IPS-15b (cell line): ENCODE data around the gene GLI3.

Experiments
- H3K27me3 ChIP-seq: one replicate; pipeline ENCODE4 v1.6.1; 2013; ENCODE audit warnings: low read length; ENCODE audit not compliant: control insufficient read depth, insufficient read depth
- H3K36me3 ChIP-seq: one replicate; pipeline ENCODE4 v1.6.1; 2013; ENCODE audit warnings: low read length; ENCODE audit not compliant: control insufficient read depth, insufficient read depth
- H3K4me1 ChIP-seq: one replicate; pipeline ENCODE4 v1.6.1; 2013; ENCODE audit warnings: mild to moderate bottlenecking, low read length; ENCODE audit not compliant: control insufficient read depth, insufficient read depth
- H3K4me3 ChIP-seq: one replicate; pipeline ENCODE4 v1.5.1; 2013; ENCODE audit warnings: low read depth, low read length
- H3K9ac ChIP-seq: one replicate; pipeline ENCODE4 v1.6.1; 2013; ENCODE audit warnings: low read depth, mild to moderate bottlenecking, low read length
- H3K9me3 ChIP-seq: one replicate; pipeline ENCODE4 v1.6.1; 2013; ENCODE audit warnings: mild to moderate bottlenecking, low read length; ENCODE audit not compliant: control insufficient read depth, insufficient read depth

GLI3 gene

DNA sequence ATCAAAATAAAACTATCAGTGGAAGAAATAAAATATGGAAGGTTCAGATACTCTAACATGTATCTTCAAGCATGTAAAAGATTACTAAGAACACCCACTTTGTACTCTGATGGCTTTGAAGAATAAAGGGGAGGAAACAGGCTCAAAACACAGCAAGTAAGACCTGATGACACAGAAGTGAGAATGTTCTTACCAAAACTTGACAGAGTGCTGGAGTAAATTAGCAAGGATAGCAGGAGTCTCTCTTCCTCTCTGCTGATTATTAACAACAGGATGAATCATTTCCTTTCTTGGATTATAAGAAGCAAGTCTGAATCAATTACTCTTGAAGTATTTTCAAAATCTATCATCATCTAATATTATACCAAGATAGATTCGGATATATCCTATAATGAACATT is 47.5 kb downstream of the GLI3 start:
- H3K36me3 ChIP-seq, result no peaks in the 10 kb centered on the region
- peaks cover 8% of the 10 kb centered on the region for H3K4me1 ChIP-seq
- no peak overlapping the region for H3K9ac ChIP-seq
- no peaks in the 10 kb centered on the region for H3K27me3 ChIP-seq
- no peak overlapping the region for H3K4me3 ChIP-seq
- H3K9me3 ChIP-seq, result no peaks in the 10 kb centered on the region

DNA sequence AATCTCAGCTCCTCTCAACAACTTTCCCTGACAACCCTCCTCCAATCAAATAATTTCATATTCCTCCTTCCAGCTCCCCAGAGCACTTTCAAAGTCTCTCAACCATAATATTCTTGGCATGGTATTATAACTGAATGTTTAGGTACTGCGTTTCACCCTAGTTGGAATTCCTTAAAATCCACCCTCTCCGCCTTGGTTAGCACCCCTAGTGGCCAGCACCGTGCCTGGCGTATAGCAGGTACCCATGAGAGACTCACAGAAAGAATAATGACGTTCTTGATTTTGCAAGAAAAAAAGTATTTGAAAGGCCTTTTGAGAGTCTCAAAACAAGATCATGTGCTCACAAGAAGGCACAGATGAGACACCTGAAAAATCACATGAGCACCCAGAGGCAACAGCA is 50.9 kb downstream of the GLI3 start:
- Histone ChIP-seq H3K9ac (no peak overlapping the region), H3K36me3 (no peaks in the 10 kb centered on the region), H3K4me1 (no peaks in the 10 kb centered on the region), H3K27me3 (no peaks in the 10 kb centered on the region), H3K4me3 (no peak overlapping the region), H3K9me3 (no peaks in the 10 kb centered on the region)

DNA sequence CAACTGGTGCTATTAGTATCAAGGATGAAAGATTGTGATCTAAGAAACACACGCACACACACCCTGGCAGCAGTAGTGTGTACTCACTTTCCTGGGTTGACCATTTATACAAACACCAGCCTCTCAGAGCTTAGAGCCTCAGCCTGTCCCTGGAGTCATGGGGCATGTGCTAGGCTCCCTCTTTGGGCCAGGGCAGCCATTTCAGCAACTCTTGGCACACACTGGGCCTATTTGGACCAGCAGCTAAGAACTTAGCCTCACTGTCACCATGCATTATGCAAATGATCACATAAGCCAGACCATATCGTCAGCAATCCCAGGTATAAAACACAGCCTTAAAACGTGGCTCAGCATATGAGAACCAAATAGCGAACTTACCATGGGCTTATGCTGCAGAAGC is 51.3 kb downstream of the GLI3 start:
- Histone ChIP-seq H3K9ac (no peak overlapping the region), H3K4me1 (no peaks in the 10 kb centered on the region)

DNA sequence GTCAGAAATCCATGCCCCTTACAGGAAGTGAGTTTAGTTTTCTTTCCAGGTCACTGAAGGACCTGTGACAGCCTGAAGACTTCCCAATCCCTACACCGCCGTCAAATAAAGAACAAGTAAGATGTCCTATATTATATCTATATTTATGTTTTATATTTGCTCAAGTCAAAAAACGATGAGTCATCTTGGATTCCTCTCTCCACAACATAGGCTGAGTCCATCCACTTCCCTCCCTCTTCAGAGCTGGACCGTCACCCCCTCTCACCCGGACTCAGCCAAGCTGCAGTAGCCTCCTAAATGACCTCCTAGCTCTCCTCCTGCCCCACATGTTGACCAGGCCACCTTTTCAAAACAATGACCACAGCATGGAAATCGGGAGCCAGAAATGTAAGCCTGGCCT is 53.5 kb downstream of the GLI3 start:
- Histone ChIP-seq H3K4me1 (no peaks in the 10 kb centered on the region), H3K9me3 (no peaks in the 10 kb centered on the region), H3K9ac (no peak overlapping the region), H3K4me3 (no peak overlapping the region), H3K36me3 (peaks cover 6% of the 10 kb centered on the region), H3K27me3 (no peaks in the 10 kb centered on the region)

More for the DNA sequence above, 51.3 kb downstream of the GLI3 start:
- no peak overlapping the region for H3K4me3 ChIP-seq
- H3K9me3 ChIP-seq, result no peaks in the 10 kb centered on the region
- no peaks in the 10 kb centered on the region for H3K36me3 ChIP-seq
- no peaks in the 10 kb centered on the region for H3K27me3 ChIP-seq

DNA sequence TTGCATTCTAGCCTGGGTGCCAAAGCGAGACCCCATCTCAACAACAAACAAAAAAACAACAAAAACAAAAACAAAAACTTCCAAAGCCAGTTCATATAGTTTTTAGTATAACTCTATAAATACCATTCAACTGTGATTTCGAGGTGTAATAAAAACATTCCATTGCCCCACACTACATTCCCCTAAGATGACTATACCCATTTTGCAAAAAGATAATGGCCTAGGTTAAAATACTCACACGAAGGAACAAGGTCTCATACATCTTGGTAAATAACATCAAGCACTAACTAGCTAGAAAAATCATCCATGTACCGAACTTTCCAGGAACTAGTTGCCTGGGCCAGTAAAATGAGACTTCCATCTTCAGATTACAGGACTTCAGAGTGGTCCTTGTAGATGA is 55.4 kb downstream of the GLI3 start:
- H3K4me3 ChIP-seq, result no peak overlapping the region
- no peaks in the 10 kb centered on the region for H3K27me3 ChIP-seq
- no peaks in the 10 kb centered on the region for H3K4me1 ChIP-seq
- H3K9ac ChIP-seq, result no peak overlapping the region
- peaks cover 6% of the 10 kb centered on the region for H3K36me3 ChIP-seq
- H3K9me3 ChIP-seq, result no peaks in the 10 kb centered on the region

DNA sequence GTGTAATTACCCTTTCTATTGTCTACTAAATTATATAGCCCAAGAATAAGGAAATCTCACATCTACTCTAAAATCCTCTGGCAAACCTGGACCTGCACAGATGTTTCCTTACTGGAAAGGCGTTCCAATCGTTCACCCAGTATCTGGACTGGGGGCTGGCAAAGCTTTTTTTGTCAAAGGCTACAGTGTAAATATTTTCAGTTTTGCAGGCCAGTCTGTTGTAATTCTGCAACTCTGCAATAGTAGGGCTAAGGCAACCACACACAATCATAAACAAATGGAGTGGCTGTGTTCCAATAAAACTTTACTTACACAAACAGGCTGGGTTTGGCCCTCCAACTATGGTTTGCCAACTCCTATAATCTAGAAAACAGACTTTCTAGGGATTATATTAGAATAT is 56.2 kb downstream of the GLI3 start:
- no peaks in the 10 kb centered on the region for H3K9me3 ChIP-seq
- H3K4me1 ChIP-seq, result no peaks in the 10 kb centered on the region
- no peak overlapping the region for H3K4me3 ChIP-seq
- H3K36me3 ChIP-seq, result peaks cover 6% of the 10 kb centered on the region
- no peak overlapping the region for H3K9ac ChIP-seq
- no peaks in the 10 kb centered on the region for H3K27me3 ChIP-seq

DNA sequence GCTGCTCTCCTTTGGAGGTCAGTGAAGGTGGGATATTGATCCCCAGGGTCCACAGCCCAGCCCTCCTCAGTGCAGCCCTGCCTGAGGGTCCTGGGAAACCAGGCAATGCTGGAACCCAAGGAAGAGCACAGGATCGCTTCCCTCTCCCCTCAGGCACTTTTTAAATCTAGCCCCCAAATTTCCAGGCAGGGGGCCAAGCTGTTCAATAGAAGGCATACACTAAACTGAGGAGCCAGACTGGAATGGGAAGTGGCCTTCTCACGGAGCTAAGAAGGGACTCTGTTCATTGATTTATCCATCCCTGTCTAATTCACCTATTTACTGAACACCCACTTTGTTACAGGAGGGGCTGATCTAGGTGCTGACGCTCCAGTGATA is 60.3 kb downstream of the GLI3 start:
- Histone ChIP-seq H3K27me3 (no peaks in the 10 kb centered on the region), H3K36me3 (peaks cover 6% of the 10 kb centered on the region), H3K9me3 (no peaks in the 10 kb centered on the region), H3K4me1 (no peaks in the 10 kb centered on the region), H3K4me3 (no peak overlapping the region), H3K9ac (no peak overlapping the region)

DNA sequence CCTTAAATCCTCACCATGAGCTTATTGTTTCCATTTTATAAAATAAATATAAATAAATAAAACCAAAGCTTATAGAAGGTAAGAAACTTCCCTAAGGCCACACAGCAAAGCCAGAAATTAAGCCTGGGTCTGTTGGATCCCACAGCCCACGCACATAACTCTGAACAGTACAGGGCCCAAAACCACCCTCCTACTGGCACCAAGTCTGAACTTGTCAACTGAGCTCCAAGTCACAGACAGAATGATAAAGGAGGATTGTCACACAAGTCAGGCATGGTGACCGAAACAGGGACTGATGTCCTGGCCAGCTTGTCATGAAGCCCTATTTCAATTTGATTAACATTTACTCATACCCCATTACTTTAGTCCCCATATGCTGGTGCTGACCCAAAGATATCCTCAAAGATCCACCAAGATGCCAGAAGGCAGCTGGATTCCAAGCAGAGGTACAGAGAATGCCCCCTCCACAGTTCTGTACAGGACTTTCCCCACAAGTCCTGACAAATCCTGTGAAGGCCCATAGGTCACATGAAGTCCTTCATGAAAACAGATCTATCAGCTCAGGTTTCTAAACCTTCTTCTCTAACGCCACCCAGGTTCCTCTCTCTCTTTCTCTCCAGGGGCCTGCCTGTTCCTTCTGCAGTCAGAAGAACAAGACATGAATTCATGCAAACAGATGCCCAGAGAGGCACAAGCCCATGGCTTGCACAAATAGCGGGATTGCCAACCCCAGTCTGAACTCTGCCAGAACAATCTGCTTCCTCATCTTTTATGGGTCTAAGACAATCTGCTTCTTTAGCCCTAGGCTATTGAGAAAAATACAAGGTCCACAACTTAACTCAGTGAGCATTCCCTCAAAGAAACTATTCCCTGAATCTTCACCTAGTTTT is 60.9 kb downstream of the GLI3 start:
- Histone ChIP-seq H3K4me3 (no peak overlapping the region), H3K9me3 (no peaks in the 10 kb centered on the region), H3K36me3 (peaks cover 6% of the 10 kb centered on the region), H3K9ac (no peak overlapping the region), H3K27me3 (no peaks in the 10 kb centered on the region), H3K4me1 (no peaks in the 10 kb centered on the region)

DNA sequence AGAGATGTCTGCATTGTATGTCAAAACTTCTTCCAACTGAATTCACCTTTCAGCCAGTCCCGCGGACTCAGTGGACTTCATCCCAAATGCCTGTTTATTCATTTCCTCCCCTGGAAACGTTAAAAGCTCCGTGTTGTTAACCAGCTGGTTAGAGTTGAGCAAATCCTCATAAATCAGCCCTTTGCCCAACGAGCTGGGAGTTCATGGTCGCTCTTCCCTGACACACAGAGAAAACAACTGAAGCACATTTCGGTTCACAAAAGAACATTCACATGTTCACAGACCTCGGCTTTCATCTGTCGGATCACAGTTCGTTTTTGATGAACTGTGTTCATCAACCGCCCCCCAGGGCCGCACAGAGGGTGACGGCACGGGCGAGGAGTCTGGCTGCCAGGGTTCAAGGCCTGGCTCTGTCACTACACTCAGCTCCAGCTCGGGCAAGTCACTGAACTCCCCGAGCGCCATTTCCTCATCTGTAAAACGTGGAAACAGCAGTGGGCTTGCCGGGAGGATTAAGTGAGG is 62.6 kb downstream of the GLI3 start:
- no peak overlapping the region for H3K4me3 ChIP-seq
- no peaks in the 10 kb centered on the region for H3K27me3 ChIP-seq
- peaks cover 4% of the 10 kb centered on the region for H3K36me3 ChIP-seq
- H3K9ac ChIP-seq, result no peak overlapping the region
- H3K4me1 ChIP-seq, result no peaks in the 10 kb centered on the region
- H3K9me3 ChIP-seq, result no peaks in the 10 kb centered on the region

DNA sequence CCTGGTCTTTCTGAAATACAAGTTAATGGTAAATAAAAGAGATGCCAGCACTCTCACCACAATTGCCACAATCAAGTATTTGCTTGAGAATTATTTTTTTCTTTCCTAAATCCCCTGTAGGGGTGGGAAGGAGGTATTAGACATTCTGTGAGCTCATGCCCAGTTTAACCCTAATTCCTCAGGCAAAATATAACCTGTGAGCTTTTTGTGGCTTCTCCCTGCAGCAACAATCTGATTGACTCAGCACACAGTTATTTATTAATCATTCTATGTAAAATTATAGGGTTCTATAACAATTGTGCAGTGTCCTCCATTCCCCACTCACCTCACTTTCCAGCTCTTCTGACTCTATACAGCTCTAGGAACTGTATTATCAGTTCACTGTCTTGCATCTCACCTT is 66.3 kb downstream of the GLI3 start:
- Histone ChIP-seq H3K4me1 (no peaks in the 10 kb centered on the region), H3K9me3 (no peaks in the 10 kb centered on the region)

DNA sequence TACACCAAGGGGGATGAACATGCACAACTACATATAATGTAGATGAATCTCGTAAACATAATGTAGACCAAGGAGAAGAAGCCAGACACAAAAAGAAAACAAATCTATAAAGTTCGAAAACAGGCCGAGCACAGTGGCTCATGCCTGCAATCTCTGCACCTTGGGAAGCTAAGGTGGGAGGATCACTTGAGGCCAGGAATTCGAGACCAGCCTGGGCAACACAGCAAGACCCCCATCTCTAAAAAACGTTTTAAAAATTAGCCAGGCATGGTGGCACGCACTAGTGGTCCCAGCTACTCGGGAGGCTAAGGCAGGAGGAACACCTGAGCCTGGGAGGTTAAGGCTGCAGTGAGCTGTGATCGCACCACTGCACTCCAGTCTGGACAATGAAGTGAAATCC is 68.5 kb downstream of the GLI3 start:
- H3K4me1 ChIP-seq, result no peaks in the 10 kb centered on the region
- H3K9me3 ChIP-seq, result no peaks in the 10 kb centered on the region
- H3K9ac ChIP-seq, result no peak overlapping the region
- no peaks in the 10 kb centered on the region for H3K27me3 ChIP-seq
- H3K36me3 ChIP-seq, result no peaks in the 10 kb centered on the region
- H3K4me3 ChIP-seq, result no peak overlapping the region

More for the DNA sequence above, 66.3 kb downstream of the GLI3 start:
- H3K36me3 ChIP-seq, result no peaks in the 10 kb centered on the region
- H3K4me3 ChIP-seq, result no peak overlapping the region
- no peak overlapping the region for H3K9ac ChIP-seq
- H3K27me3 ChIP-seq, result no peaks in the 10 kb centered on the region

DNA sequence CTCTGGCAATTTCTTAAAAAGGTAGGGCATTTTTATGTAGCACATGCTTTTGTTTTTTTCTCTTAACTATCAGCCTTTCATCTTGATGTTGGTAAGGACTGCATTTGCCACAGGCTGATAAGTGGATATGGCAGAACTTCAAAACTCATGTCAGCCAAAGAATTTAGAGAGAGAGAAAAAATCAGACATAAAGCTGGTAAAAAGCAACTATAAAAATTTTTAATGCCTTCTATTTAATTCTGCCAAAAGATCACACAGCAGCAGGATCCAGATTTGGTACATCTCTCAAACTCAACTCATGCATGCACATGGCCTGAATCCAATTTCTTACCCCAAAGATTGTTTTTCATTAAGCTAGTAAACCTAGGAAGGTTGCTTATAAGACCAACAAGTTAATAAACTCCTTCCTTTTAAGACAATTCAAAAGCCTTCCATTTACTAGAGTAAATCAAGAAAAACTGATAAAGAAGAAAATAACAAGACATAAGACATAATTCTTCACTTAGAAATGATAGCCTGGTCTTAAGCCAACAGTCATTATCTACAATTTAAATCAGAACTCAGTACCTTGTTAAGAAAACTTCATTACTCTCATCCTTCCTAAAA is 69.3 kb downstream of the GLI3 start:
- no peak overlapping the region for H3K9ac ChIP-seq
- H3K27me3 ChIP-seq, result no peaks in the 10 kb centered on the region
- no peaks in the 10 kb centered on the region for H3K36me3 ChIP-seq
- H3K4me3 ChIP-seq, result no peak overlapping the region
- no peaks in the 10 kb centered on the region for H3K4me1 ChIP-seq
- H3K9me3 ChIP-seq, result no peaks in the 10 kb centered on the region
